Adrenal gland (tissue), 5 donors: Measurements from ENCODE around the gene CEMIP2.

Experiments
- POLR2A ChIP-seq, 2 donors: fragments of 450-650 bp; IDR thresholded peaks; one replicate each; pipeline ENCODE4 v1.6.1; 2017; ENCODE audit warnings: antibody characterized with exemption in 2 of 2, mild to moderate bottlenecking in 2 of 2, moderate library complexity in 1 of 2
- TF ChIP-seq, protein P1 (sequence below), 6 experiments: fragments of 450-650 bp in 4 of 6; fragments of 200-600 bp in 2 of 6; sonication (generic) in 1 of 6; IDR thresholded peaks; 1 replicate in 5 of 6; 2 replicates in 1 of 6; pipeline versions ENCODE4 v1.5.1 to v1.8.0; 2016 to 2021; ENCODE audit warnings: antibody characterized with exemption in 6 of 6, mild to moderate bottlenecking in 2 of 6, moderate library complexity in 1 of 6
- donor health status: DM: no; HTN: no; CAD: no.

DNA sequence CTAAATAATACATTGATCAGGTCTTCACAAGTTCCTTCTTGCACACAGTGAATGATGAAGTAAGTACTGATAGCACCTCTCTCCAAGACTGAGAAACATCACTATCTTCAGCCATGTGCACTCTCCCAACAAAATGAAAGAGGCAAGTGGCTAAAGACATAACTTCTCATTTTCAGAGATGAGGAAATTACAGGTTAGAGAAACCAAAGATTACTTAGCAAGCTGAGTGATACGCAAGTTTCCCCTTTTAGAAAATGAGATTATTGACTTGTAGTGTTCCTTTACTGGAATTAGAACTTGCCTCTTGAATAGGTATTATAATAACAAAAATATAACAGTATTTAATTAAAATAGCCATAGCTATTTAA is 21.6 kb downstream of the CEMIP2 start:
- TF ChIP-seq, protein P1, sequence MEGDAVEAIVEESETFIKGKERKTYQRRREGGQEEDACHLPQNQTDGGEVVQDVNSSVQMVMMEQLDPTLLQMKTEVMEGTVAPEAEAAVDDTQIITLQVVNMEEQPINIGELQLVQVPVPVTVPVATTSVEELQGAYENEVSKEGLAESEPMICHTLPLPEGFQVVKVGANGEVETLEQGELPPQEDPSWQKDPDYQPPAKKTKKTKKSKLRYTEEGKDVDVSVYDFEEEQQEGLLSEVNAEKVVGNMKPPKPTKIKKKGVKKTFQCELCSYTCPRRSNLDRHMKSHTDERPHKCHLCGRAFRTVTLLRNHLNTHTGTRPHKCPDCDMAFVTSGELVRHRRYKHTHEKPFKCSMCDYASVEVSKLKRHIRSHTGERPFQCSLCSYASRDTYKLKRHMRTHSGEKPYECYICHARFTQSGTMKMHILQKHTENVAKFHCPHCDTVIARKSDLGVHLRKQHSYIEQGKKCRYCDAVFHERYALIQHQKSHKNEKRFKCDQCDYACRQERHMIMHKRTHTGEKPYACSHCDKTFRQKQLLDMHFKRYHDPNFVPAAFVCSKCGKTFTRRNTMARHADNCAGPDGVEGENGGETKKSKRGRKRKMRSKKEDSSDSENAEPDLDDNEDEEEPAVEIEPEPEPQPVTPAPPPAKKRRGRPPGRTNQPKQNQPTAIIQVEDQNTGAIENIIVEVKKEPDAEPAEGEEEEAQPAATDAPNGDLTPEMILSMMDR (IDR thresholded peaks at IDR 0.05): no peak
- no peak for TF ChIP-seq POLR2A (IDR thresholded peaks at IDR 0.05)
